H1 (cell line): ENCODE measurements around the gene ADK. TPM values are rescaled to one million over a fixed set of nuclear protein-coding genes. Genes with fewer than 3 reads are reported as not detected.

Experiments
- CTCF ChIA-PET: fragments of 300-600 bp; sonication (Branson Sonifier 250); formaldehyde crosslinking; loops from one replicate; lab custom pipeline; 2021; ENCODE audit not compliant: partially characterized antibody; lab: Charles Lee
- POLR2A ChIA-PET: fragments of 300-600 bp; sonication (Branson Sonifier 250); formaldehyde crosslinking; loops from one replicate; lab custom pipeline; 2021; ENCODE audit warnings: inconsistent platforms; ENCODE audit not compliant: partially characterized antibody; lab: Charles Lee
- DNase-seq, 2 experiments: peaks; one replicate each; pipeline versions ENCODE4 v3.0.0 to v3.0.0-alpha.2; 2010 to 2022; ENCODE audit warnings: low spot score in 2 of 2, low read depth in 1 of 2, mixed read lengths in 1 of 2
- FAIRE-seq: peaks from 2 replicates; lab custom pipeline; 2011; peaks lifted over from hg19 to GRCh38; lab: Jason Lieb, UNC
- H2AFZ ChIP-seq: 2 replicates; pipeline ENCODE4 v1.8.1; 2012; ENCODE audit warnings: low read length, inconsistent platforms
- H2AK5ac ChIP-seq: 2 replicates; pipeline ENCODE4 v1.6.1; 2013; ENCODE audit warnings: low read depth, low read length
- H2BK120ac ChIP-seq: replicated peaks from 2 replicates; pipeline ENCODE3; 2013; ENCODE audit warnings: low read depth, low read length, inconsistent platforms
- H2BK12ac ChIP-seq: 2 replicates; pipeline ENCODE4 v1.6.1; 2013; ENCODE audit warnings: low read depth, low read length
- H2BK15ac ChIP-seq: 2 replicates; pipeline ENCODE4 v1.6.1; 2013; ENCODE audit warnings: low read length
- H2BK20ac ChIP-seq: 2 replicates; pipeline ENCODE4 v1.6.1; 2013; ENCODE audit warnings: low read length
- H2BK5ac ChIP-seq: 2 replicates; pipeline ENCODE4 v1.6.1; 2013; ENCODE audit warnings: low read depth, low read length
- H3K14ac ChIP-seq: 2 replicates; pipeline ENCODE4 v1.6.1; 2013; ENCODE audit warnings: inconsistent platforms; ENCODE audit not compliant: insufficient read length
- H3K18ac ChIP-seq: 2 replicates; pipeline ENCODE4 v1.6.1; 2013; ENCODE audit warnings: low read length; ENCODE audit errors: extremely low read depth
- H3K23ac ChIP-seq: 2 replicates; pipeline ENCODE4 v1.6.1; 2013; ENCODE audit warnings: inconsistent platforms; ENCODE audit not compliant: insufficient read length
- H3K23me2 ChIP-seq: 2 replicates; pipeline ENCODE4 v1.6.1; 2013; ENCODE audit warnings: low read depth, low read length
- H3K27ac ChIP-seq: 2 replicates; pipeline ENCODE4 v1.6.1; 2011; ENCODE audit warnings: low read depth, low read length, inconsistent platforms
- H3K27me3 ChIP-seq, 4 experiments: replicated peaks in 1 of 4; 1 replicate in 1 of 4; 2 replicates in 3 of 4; pipeline versions ENCODE4 v1.6.1 to v1.8.1; 2011 to 2013; ENCODE audit warnings: low read length in 3 of 4, mild to moderate bottlenecking in 3 of 4, inconsistent platforms in 2 of 4, mixed read lengths in 2 of 4, moderate library complexity in 1 of 4; ENCODE audit not compliant: control insufficient read depth in 3 of 4, insufficient read depth in 3 of 4; ENCODE audit errors: extremely low read depth in 1 of 4
- H3K36me3 ChIP-seq, 4 experiments: 2 replicates each; pipeline versions ENCODE4 v1.6.1 to v1.8.1; 2011 to 2013; ENCODE audit warnings: mild to moderate bottlenecking in 4 of 4, low read length in 3 of 4, moderate library complexity in 2 of 4, control low read depth in 1 of 4, inconsistent platforms in 1 of 4; ENCODE audit not compliant: insufficient read depth in 4 of 4, control insufficient read depth in 2 of 4
- H3K4ac ChIP-seq: replicated peaks from 2 replicates; pipeline ENCODE3; 2013; ENCODE audit warnings: low read length, low read depth, mixed read lengths, inconsistent platforms; ENCODE audit not compliant: insufficient read length
- H3K4me1 ChIP-seq, 4 experiments: replicated peaks in 1 of 4; 1 replicate in 1 of 4; 2 replicates in 3 of 4; pipeline versions ENCODE4 v1.6.1 to v1.8.1; 2011 to 2013; ENCODE audit warnings: low read length in 3 of 4, inconsistent platforms in 2 of 4, mixed read lengths in 1 of 4; ENCODE audit not compliant: insufficient read depth in 4 of 4, control insufficient read depth in 3 of 4
- H3K4me2 ChIP-seq, 2 experiments: 2 replicates each; pipeline versions ENCODE4 v1.6.1 to v1.8.1; 2011 to 2013; ENCODE audit warnings: low read depth in 2 of 2, low read length in 2 of 2, control low read depth in 1 of 2, inconsistent platforms in 1 of 2, mild to moderate bottlenecking in 1 of 2; ENCODE audit not compliant: insufficient read depth in 1 of 2
- H3K4me3 ChIP-seq, 4 experiments: fragments of 200-600, 300-600 bp in 1 of 4; sonication (generic), shearing (Covaris generic), sonication (Bioruptor Twin) in 1 of 4; 2 replicates each; pipeline versions ENCODE4 v1.5.1 to v1.8.1; 2011 to 2016; ENCODE audit warnings: low read length in 4 of 4, low read depth in 3 of 4, control low read depth in 2 of 4, inconsistent platforms in 2 of 4, mild to moderate bottlenecking in 2 of 4, mixed read lengths in 1 of 4, moderate library complexity in 1 of 4; ENCODE audit not compliant: insufficient read depth in 2 of 4; ENCODE audit errors: extremely low read depth in 1 of 4
- H3K56ac ChIP-seq: replicated peaks from 2 replicates; pipeline ENCODE3; 2013; ENCODE audit warnings: low read depth, mild to moderate bottlenecking, mixed read lengths, low read length, inconsistent platforms; ENCODE audit not compliant: insufficient read length
- H3K79me1 ChIP-seq: 2 replicates; pipeline ENCODE4 v1.6.1; 2013; ENCODE audit warnings: low read depth, low read length, control low read depth
- H3K79me2 ChIP-seq, 2 experiments: 2 replicates each; pipeline versions ENCODE4 v1.6.1 to v1.8.1; 2012 to 2013; ENCODE audit warnings: low read length in 2 of 2, mild to moderate bottlenecking in 2 of 2, inconsistent platforms in 1 of 2; ENCODE audit not compliant: insufficient read depth in 2 of 2, control insufficient read depth in 1 of 2
- H3K9ac ChIP-seq, 4 experiments: replicated peaks in 1 of 4; 1 replicate in 1 of 4; 2 replicates in 3 of 4; pipeline versions ENCODE4 v1.6.1 to v1.8.1; 2011 to 2013; ENCODE audit warnings: low read depth in 3 of 4, low read length in 3 of 4, control low read depth in 2 of 4, mild to moderate bottlenecking in 2 of 4, moderate library complexity in 2 of 4, inconsistent platforms in 1 of 4; ENCODE audit errors: extremely low read depth in 1 of 4
- H3K9me3 ChIP-seq, 2 experiments: 2 replicates each; pipeline versions ENCODE4 v1.6.1 to v1.8.1; 2012 to 2013; ENCODE audit warnings: mild to moderate bottlenecking in 2 of 2, moderate library complexity in 2 of 2, control low read depth in 1 of 2, inconsistent platforms in 1 of 2, low read depth in 1 of 2, low read length in 1 of 2, mixed read lengths in 1 of 2; ENCODE audit not compliant: insufficient read depth in 2 of 2
- H4K20me1 ChIP-seq, 2 experiments: replicated peaks in 1 of 2; 2 replicates each; pipeline versions ENCODE3 to v1.8.1; 2011 to 2013; ENCODE audit warnings: inconsistent platforms in 2 of 2, low read length in 2 of 2, mild to moderate bottlenecking in 1 of 2; ENCODE audit not compliant: insufficient read depth in 2 of 2, control insufficient read depth in 1 of 2
- H4K5ac ChIP-seq: 2 replicates; pipeline ENCODE4 v1.6.1; 2013; ENCODE audit warnings: low read length, low read depth, mixed read lengths, inconsistent platforms; ENCODE audit not compliant: insufficient read length
- H4K8ac ChIP-seq: 2 replicates; pipeline ENCODE4 v1.8.0; 2013; ENCODE audit warnings: mild to moderate bottlenecking, moderate library complexity, low read length, inconsistent platforms; ENCODE audit not compliant: insufficient read depth; ENCODE audit errors: extremely low read depth
- H4K91ac ChIP-seq: replicated peaks from 2 replicates; pipeline ENCODE3; 2013; ENCODE audit warnings: low read length, mixed read lengths, inconsistent platforms; ENCODE audit not compliant: insufficient read length
- CEBPB ChIP-seq: IDR thresholded peaks from 2 replicates; pipeline ENCODE4 v1.6.1; 2012; ENCODE audit warnings: low read depth, low read length
- JUND ChIP-seq: IDR thresholded peaks from 2 replicates; pipeline ENCODE4 v1.6.1; 2011; ENCODE audit warnings: mild to moderate bottlenecking, improper control_type of control experiment, low read length
- KDM4A ChIP-seq: IDR thresholded peaks from one replicate; pipeline ENCODE4 v1.7.1; 2012; ENCODE audit warnings: low read depth, mild to moderate bottlenecking, moderate library complexity, low read length, inconsistent platforms; ENCODE audit not compliant: severe bottlenecking
- POLR2A ChIP-seq, 2 experiments: IDR thresholded peaks; 1 replicate in 1 of 2; 2 replicates in 1 of 2; pipeline ENCODE4 v1.6.1; 2011; ENCODE audit warnings: low read depth in 2 of 2, low read length in 2 of 2, mild to moderate bottlenecking in 2 of 2; ENCODE audit errors: control extremely low read depth in 1 of 2
- POU5F1 ChIP-seq: IDR thresholded peaks from 2 replicates; pipeline ENCODE4 v1.6.1; 2011; ENCODE audit warnings: low read depth, mild to moderate bottlenecking, low read length, moderate library complexity
- RFX5 ChIP-seq: IDR thresholded peaks from 2 replicates; pipeline ENCODE4 v1.6.1; 2011; ENCODE audit warnings: low read depth, low read length, improper control_type of control experiment, borderline replicate concordance
- SAP30 ChIP-seq: fragments of 300-600 bp; sonication (generic); IDR thresholded peaks from 2 replicates; pipeline ENCODE4 v1.7.1; 2012; ENCODE audit warnings: low read length, moderate library complexity, mild to moderate bottlenecking, inconsistent platforms; ENCODE audit not compliant: insufficient read depth, insufficient replicate concordance
- SUZ12 ChIP-seq: fragments of 200-600 bp; sonication (generic); IDR thresholded peaks from 2 replicates; pipeline ENCODE4 v1.6.1; 2012; ENCODE audit warnings: mild to moderate bottlenecking, inconsistent platforms, low read length, moderate library complexity, mixed read lengths
- WGBS, 2 experiments: shearing (Covaris generic) in 1 of 2; methylation state at CpG; one replicate each; pipeline versions ENCODE4 v1.1.6 to v1.1.7; 2013 to 2015; ENCODE audit warnings: low lambda C conversion rate in 2 of 2, mixed read lengths in 2 of 2, inconsistent platforms in 1 of 2, low coverage in 1 of 2, missing lambda C conversion rate in 1 of 2; ENCODE audit not compliant: insufficient replicate concordance in 2 of 2, insufficient coverage in 1 of 2, insufficient read length in 1 of 2; ENCODE audit errors: extremely low coverage in 1 of 2, missing lambda C conversion rate in 1 of 2; 5-methylcytosine and 5-hydroxymethylcytosine counted together
- polyA plus RNA-seq, 7 experiments: library from polyadenylated mRNA; depleted of rRNA in 3 of 7; stranded (reverse) in 5 of 7; unstranded in 2 of 7; fragments of >200 nt in 5 of 7; fragments of 200-250 nt in 2 of 7; gene quantifications; 1 replicate in 5 of 7; 2 replicates in 1 of 7; 4 replicates in 1 of 7; pipeline versions ENCODE4 v1.2.1 to v1.2.3, GENCODE V29; 2011 to 2013; ENCODE audit warnings: missing spikeins in 2 of 7, mixed read lengths in 2 of 7
- total RNA-seq: library from RNA; stranded (reverse); fragmentation: NEBNext Ultra II Directional; extraction: Animal tissue kit (Norgen Biotek cat#: 25700); gene quantifications from 2 replicates; pipeline ENCODE4 v1.2.1, GENCODE V29; 2021

The ADK gene
- total and polyA plus RNA-seq, 2 of the 8 experiments (the other 6 are each of a cell fraction or from before 2014, with no cell fraction given): 12.3 to 42.4 TPM

DNA sequence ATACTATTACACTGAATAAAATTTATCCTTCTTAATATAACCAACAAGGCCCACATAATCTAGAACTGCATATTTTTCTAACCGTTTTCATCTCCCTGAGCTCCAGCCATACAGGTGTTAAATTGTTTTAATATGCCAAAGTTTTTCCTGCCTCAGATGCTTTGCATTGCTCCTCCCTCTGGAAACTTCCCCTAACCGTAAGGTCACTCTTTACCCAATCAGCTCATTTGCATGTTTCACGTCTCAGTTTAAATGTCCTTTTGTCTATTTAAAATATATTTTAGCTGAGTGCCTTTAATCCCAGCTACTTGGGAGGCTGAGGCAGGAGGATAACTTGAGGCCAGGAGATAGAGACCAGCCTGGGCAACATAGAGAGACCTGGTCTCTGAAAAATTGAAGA, 228.5 kb downstream of the ADK start:
- POLR2A ChIA-PET: no interaction called here
- DNase-seq: no peak
- no peak overlapping the region for H2AK5ac ChIP-seq
- no peaks in the 10 kb centered on the region for H3K36me3 ChIP-seq
- H3K79me1 ChIP-seq: no peaks in the 10 kb centered on the region
- H3K9me3 ChIP-seq: no peaks in the 10 kb centered on the region
- peaks cover 0 to 1% (median 0%) of the 10 kb centered on the region in 4 experiments; a peak in 1 of 7 replicates for H3K27me3 ChIP-seq
- no peak overlapping the region for H3K18ac ChIP-seq
- no peak overlapping the region for H2BK120ac ChIP-seq
- FAIRE-seq: no peak
- H3K4me1 ChIP-seq: no peaks in the 10 kb centered on the region
- no peak overlapping the region for H4K8ac ChIP-seq
- no peak overlapping the region for H3K4me2 ChIP-seq
- no peak overlapping the region for H3K9ac ChIP-seq
- H3K79me2 ChIP-seq: no peaks in the 10 kb centered on the region
- no peak overlapping the region for H3K4me3 ChIP-seq
- no peak overlapping the region for H3K56ac ChIP-seq
- TF ChIP-seq KDM4A (no peak), SUZ12 (no peak), POLR2A (IDR thresholded peaks at IDR 0.05; ENCODE audit: control extremely low read depth in 1 of 2, low read depth in 2 of 2, low read length in 2 of 2) (no peak), JUND (no peak), CEBPB (no peak), POU5F1 (no peak), SAP30 (no peak), RFX5 (no peak)
- no peak overlapping the region for H3K14ac ChIP-seq
- no peak overlapping the region for H2BK20ac ChIP-seq
- CTCF ChIA-PET: interaction anchor here (0.6 kb wide), 1 partner anchor 1308 kb away, joined by 4 read pairs; no protein-coding TSS in a partner anchor
- H3K23ac ChIP-seq: no peak overlapping the region
- no peak overlapping the region for H2BK12ac ChIP-seq
- 79% methylated on average over 3 of the region's 3 CpGs; no CpG with 5 or more reads in 1 of the 2 experiments for WGBS, 2 experiments
- H3K23me2 ChIP-seq: no peaks in the 10 kb centered on the region
- H4K91ac ChIP-seq: no peak overlapping the region
- no peak overlapping the region for H3K27ac ChIP-seq
- H4K20me1 ChIP-seq: no peaks in the 10 kb centered on the region
- no peak overlapping the region for H2BK15ac ChIP-seq
- H2BK5ac ChIP-seq: no peak overlapping the region
- H4K5ac ChIP-seq: no peak overlapping the region
- no peak overlapping the region for H2AFZ ChIP-seq
- no peak overlapping the region for H3K4ac ChIP-seq
